HepG2 (cell line): ENCODE measurements around the gene CUL9. TPM values are rescaled to one million over a fixed set of nuclear protein-coding genes. Genes with fewer than 3 reads are reported as not detected.
A peak's percentile ranks its signal among the peaks of the same experiment; 100 is the strongest.

Source experiments
- DNMT3B ChIP-seq: conservative IDR thresholded peaks from 2 replicates; pipeline ENCODE4 v1.6.1; 2016; ENCODE audit warnings: missing biosample characterization, control low read depth
- KDM2A ChIP-seq: sonication (generic); formaldehyde crosslinking; IDR thresholded peaks from 2 replicates; pipeline ENCODE4 v1.4.0; 2020; ENCODE audit warnings: low read depth, missing genetic modification reagents, borderline replicate concordance
- MIER3 ChIP-seq: IDR thresholded peaks from 2 replicates; pipeline ENCODE4 v1.6.1; 2016; ENCODE audit warnings: missing compliant biosample characterization, borderline replicate concordance
- POLR2AphosphoS5 ChIP-seq: IDR thresholded peaks from 2 replicates; pipeline ENCODE4 v1.6.1; 2012; ENCODE audit warnings: low read depth, low read length
- TARDBP ChIP-seq: sonication (generic); formaldehyde crosslinking; IDR thresholded peaks from 2 replicates; pipeline ENCODE4 v1.8.0; 2022; ENCODE audit warnings: mild to moderate bottlenecking, missing genetic modification reagents
- TIGD3 ChIP-seq: sonication (generic); formaldehyde crosslinking; IDR thresholded peaks from 2 replicates; pipeline ENCODE4 v1.5.1; 2020; ENCODE audit warnings: mild to moderate bottlenecking, missing genetic modification reagents, borderline replicate concordance
- ZBTB14 ChIP-seq: sonication (generic); formaldehyde crosslinking; IDR thresholded peaks from 2 replicates; pipeline ENCODE4 v1.4.0; 2020; ENCODE audit warnings: missing genetic modification reagents
- ZBTB44 ChIP-seq: sonication (generic); formaldehyde crosslinking; IDR thresholded peaks from 2 replicates; pipeline ENCODE4 v1.4.0; 2020; ENCODE audit warnings: missing genetic modification reagents
- ZFYVE20 ChIP-seq: sonication (generic); formaldehyde crosslinking; IDR thresholded peaks from 2 replicates; pipeline ENCODE4 v1.8.0; 2023; ENCODE audit warnings: low read depth, mild to moderate bottlenecking, moderate library complexity, missing genetic modification reagents, borderline replicate concordance
- ZKSCAN1 ChIP-seq: fragments of 150-350 bp; IDR thresholded peaks from 2 replicates; pipeline ENCODE4 v1.6.1; 2014; ENCODE audit warnings: low read length
- ZNF18 ChIP-seq: sonication (generic); formaldehyde crosslinking; IDR thresholded peaks from 2 replicates; pipeline ENCODE4 v1.8.0; 2022; ENCODE audit warnings: mild to moderate bottlenecking, missing genetic modification reagents; ENCODE audit not compliant: insufficient replicate concordance
- ZNF205 ChIP-seq: IDR thresholded peaks from 2 replicates; pipeline ENCODE4 v1.6.1; 2018; ENCODE audit warnings: missing biosample characterization, missing genetic modification reagents
- ZNF281 ChIP-seq: sonication (generic); formaldehyde crosslinking; IDR thresholded peaks from 2 replicates; pipeline ENCODE4 v1.4.0; 2020; ENCODE audit warnings: missing genetic modification reagents, borderline replicate concordance
- ZNF30 ChIP-seq: sonication (generic); formaldehyde crosslinking; IDR thresholded peaks from 2 replicates; pipeline ENCODE4 v1.5.0; 2020; ENCODE audit warnings: mild to moderate bottlenecking, missing genetic modification reagents
- ZNF530 ChIP-seq: sonication (generic); formaldehyde crosslinking; IDR thresholded peaks from 2 replicates; pipeline ENCODE4 v1.5.0; 2020; ENCODE audit warnings: low read depth, mild to moderate bottlenecking, missing genetic modification reagents
- ZNF710 ChIP-seq: sonication (generic); formaldehyde crosslinking; IDR thresholded peaks from 2 replicates; pipeline ENCODE4 v1.5.0; 2020; ENCODE audit warnings: mild to moderate bottlenecking, missing genetic modification reagents, borderline replicate concordance
- polyA plus RNA-seq, 8 experiments: library from polyadenylated mRNA; depleted of rRNA in 3 of 8; stranded (reverse) in 7 of 8; unstranded in 1 of 8; fragments of >200 nt; fragmentation: Illumina TruSeq in 4 of 8; extraction: Trizol in 4 of 8; gene quantifications; 2 replicates each; pipeline versions ENCODE4 v1.2.1 to v1.2.3, GENCODE V29; 2011 to 2016; ENCODE audit warnings: low read depth in 4 of 8, missing spikeins in 1 of 8, mixed read lengths in 1 of 8; ENCODE audit not compliant: insufficient read depth in 1 of 8
- total RNA-seq, 5 experiments: library from RNA; depleted of rRNA; stranded (reverse); fragments of >200 nt; fragmentation: Illumina TruSeq; extraction: Trizol; gene quantifications; 2 replicates each; pipeline ENCODE4 v1.2.3, GENCODE V29; 2016; ENCODE audit warnings: low read depth in 1 of 5

Gene CUL9
- total and polyA plus RNA-seq, 2 of the 13 experiments (the other 11 are each of a cell fraction or from before 2014, with no cell fraction given) = 11.4 to 13.7 TPM

GRCh38 chr6:43228951-43229802 lies 47.2 kb downstream of the CUL9 start, which contains the start of gene DNPH1 (continued):
- no peak for TF ChIP-seq ZBTB44 (CRISPR knock-in tag)
- TF ChIP-seq KDM2A = peak; percentile 33; the same call in 1 of the 2 replicates
- no peak for TF ChIP-seq ZNF530 (CRISPR knock-in tag)
- TF ChIP-seq POLR2AphosphoS5 = peak; percentile 65
- TF ChIP-seq ZNF710 = peak; percentile 57; the same call in 1 of the 2 replicates
- TF ChIP-seq ZNF30 (CRISPR knock-in tag) = no peak
- peak; percentile 86; the same call in 1 of the 2 replicates for TF ChIP-seq TIGD3
- peak; percentile 15; the same call in 1 of the 2 replicates for TF ChIP-seq ZNF281
- peak; percentile 72; the same call in 1 of the 2 replicates for TF ChIP-seq ZFYVE20
- peak; percentile 89 for TF ChIP-seq ZBTB14 (CRISPR knock-in tag)
- no peak for TF ChIP-seq DNMT3B (CRISPR knock-in tag)
- TF ChIP-seq ZNF205 (CRISPR knock-in tag) = peak; percentile 76
- no peak; the same call in 1 of the 2 replicates for TF ChIP-seq MIER3 (CRISPR knock-in tag)
- peak; percentile 92 for TF ChIP-seq TARDBP (CRISPR knock-in tag)
- TF ChIP-seq ZKSCAN1 = no peak
- TF ChIP-seq ZNF18 (CRISPR knock-in tag) = peak; percentile 78
